DMS114 treated with DMSO at 0.1 percent for 48 hours (cell line): Measurements from ENCODE around the gene NKG7.

Source experiments
- DNase-seq: peaks from one replicate; lab custom pipeline; 2025; ENCODE audit not compliant: unreplicated experiment; lab: John Stamatoyannopoulos, UW

Gene NKG7

GRCh38 chr19:51338563-51339312, 33.7 kb downstream of the NKG7 start:
- DNase-seq = peak; percentile 57

DNA sequence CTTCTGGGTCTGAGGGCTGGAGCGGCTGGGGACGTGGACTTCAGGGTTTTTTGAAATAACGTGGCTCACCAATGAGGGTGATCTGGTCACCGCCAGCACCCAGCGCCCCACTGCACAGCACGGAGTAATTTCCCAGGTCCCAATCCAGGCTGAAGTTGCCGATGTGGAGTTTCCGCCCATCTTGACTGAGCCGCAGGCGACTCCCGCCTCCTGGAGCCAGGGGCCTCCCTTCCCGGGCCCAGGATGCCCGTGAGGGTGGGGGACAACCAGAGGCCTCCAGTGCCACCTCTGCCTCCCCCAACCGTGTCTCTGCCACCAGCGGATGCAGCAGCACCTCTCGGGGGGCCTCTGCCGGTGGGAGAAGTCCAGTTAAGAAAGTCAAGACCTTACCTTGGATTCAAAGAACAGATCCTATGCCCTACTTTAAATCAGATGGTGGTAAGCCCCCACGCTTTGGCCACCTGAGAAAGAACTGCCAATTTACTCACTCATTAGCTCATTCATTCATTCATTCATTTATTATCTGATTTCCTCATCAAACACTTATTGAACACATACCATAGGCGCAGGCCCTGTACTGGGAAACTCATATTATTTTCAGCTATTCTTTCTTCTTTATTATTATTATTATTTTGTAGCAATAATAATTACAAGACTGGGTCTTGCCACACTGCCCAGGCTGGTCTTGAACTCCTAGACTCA, 34.4 kb downstream of the NKG7 start:
- DNase-seq = no peak

DNA sequence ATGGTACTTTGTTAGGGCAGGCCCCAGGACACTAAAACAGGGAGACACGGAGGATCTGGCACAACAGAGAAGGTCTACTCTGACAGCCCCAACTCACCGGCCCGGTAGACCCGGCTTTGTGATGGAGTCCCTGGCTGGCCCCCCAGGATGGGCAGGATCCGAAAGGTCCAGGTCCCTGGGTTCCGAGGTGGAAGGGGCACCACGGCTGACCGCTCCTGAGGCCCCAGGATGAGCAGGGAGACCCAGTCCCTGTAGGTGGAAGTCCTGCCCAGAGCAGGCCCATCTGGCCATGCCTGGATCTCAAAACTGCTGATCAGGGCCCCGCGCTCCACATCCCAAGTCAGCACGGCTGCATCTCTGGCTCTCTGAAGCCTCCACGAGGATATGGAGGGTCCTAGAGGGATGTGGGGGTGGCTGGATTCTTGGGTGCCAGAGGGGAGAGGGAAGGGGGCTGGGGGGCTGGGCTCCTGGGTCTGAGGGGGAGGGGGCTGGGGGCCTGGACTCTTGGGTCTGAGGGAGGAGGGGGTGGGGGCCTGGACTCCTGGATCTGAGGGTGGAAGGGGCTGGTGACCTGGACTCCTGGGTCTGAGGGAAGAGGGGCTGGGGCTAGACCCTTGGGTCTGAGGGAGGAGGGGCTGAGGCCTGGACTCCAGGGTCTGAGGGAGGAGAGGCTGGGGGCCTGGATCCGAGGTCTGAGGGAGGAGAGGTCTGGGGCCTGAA, 35.2 kb downstream of the NKG7 start:
- DNase-seq = no peak

- no peak for DNase-seq
Observed at GRCh38 chr19:51333836-51334460, 38.5 kb downstream of the NKG7 start.

GRCh38 chr19:51331716-51332115, 40.7 kb downstream of the NKG7 start:
- DNase-seq = no peak

DNA sequence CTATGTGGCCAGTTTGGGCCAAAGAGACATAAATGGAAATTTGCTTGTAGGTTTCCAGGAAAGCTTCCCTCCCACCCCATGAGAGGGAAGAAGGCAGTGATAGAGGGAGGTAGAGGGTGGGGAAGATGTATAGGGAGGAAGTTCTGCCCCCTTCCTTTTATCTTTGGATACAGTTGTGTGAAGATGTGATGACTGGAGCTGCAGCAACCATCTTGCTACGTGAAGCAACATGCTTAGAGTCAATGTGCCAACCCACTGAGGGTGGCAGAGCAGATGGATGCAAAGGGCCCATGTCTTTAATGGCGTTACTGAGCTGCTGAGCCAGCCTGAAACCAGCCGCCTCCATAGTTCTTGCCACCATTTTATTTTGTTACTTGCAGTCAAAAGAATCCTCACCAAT, 41.3 kb downstream of the NKG7 start:
- no peak for DNase-seq

DNA sequence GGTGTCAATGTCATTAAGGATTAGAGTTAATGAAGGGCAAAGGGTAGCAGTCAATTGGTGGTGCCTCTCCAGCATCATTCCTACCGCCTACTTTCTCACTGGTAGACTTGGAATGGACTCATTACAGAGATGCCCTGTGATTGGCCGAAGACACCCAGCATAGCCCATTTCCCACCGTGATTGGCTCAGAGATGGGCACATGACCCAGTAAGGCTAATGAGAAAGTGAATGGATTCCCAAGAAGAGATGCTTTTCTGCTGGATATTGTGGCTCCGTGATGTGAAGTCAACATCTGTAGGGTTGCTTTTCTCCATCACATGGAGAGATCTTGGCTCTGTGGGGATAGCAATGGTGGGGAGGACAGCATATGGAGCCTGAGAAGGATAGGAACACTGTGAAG, 42.1 kb downstream of the NKG7 start:
- DNase-seq = no peak

DNA sequence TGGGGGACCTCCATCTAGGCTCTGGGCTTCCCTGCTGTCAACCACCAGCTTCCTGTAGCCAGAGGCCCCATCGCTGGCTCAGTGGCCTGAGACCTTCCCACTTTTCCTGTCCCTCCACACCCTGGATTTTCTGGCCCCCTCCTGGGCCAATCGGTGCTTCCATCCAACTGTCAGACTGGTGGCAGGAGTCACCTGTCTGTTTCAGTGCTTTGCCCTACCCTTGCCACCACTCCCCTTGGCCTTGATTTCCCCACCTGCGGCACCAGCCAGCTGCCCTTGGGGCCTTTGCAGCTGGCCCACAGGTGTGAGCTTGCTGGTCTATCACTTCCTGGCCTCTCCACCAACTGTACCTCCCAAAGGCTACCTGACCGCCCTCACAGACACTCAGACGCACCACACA, 43.0 kb downstream of the NKG7 start:
- DNase-seq = no peak

DNA sequence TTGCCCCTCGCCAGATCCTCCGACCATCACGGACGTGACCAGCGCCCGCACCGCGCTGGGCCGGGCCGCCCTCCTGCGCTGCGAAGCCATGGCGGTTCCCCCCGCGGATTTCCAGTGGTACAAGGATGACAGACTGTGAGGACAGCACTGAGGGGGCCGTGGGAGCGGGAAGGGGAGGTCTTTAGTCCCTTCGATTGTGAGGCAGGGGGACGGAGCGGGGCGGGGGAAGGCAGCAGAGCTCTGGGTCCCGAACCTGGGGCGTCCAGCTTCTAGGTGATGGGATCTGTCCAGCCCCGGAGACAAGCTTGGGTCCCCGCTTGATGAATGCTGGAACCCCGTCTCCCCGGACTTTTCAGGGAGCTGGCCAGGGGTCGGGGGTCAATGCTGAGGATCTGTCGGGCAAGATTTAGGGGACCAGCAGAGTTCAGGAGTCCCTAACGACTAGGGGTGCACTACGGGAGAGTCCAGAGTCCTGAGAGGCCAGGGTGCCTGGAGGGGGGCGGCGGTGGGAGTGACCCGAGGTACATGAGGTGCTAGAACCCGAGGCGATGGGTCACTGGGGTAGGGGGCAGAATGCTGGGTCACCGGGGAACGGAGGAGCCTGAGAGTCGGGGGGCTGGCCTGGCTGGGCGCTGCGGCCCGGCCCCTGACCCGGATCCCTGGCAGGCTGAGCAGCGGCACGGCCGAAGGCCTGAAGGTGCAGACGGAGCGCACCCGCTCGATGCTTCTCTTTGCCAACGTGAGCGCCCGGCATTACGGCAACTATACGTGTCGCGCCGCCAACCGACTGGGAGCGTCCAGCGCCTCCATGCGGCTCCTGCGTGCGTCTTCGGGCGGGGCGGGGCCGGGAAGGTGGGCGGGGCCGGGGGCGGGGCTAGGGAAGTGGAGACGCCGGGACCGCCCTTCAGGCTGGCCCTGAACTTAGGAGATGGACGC, 45.1 kb downstream of the NKG7 start:
- no peak for DNase-seq

- no peak for DNase-seq
Observed at GRCh38 chr19:51326216-51327065, 46.0 kb downstream of the NKG7 start.

DNA sequence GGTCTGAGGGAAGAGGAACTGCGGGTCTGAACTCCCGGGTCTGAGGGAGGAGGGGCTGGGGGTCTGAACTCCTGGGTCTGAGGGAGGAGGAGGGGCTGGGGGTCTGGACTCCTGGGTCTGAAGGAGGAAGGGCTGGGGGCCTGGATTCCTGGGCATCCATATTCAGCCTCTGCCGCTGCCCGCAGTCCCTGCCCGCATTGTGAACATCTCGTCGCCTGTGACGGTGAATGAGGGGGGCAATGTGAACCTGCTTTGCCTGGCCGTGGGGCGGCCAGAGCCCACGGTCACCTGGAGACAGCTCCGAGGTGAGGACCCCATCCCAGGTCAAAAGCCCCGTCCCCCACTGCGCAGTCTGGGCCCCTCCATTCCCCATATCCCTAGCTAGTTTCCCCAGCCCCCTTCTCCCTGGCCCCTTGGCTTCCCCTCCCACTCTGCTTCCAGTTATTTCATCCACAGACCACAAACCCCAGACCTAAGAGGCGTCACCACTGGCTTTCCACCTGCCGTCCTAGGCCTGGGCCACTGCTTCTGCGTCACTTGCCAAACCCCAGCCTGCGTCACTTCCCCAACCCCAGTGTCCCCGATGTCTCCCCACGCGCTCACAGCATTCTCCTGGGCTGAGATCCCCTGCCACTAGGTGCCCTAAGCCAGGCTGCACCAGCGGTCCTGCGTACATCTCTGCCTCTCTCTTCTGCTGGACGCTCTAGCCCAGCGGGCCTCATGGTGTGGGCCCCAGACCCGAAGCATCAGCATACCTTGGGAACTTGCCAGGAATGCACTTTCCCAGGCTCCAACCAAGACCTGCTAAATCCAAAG, 47.1 kb downstream of the NKG7 start:
- no peak for DNase-seq

GRCh38 chr19:51324167-51324481, 48.3 kb downstream of the NKG7 start:
- DNase-seq = no peak

DNA sequence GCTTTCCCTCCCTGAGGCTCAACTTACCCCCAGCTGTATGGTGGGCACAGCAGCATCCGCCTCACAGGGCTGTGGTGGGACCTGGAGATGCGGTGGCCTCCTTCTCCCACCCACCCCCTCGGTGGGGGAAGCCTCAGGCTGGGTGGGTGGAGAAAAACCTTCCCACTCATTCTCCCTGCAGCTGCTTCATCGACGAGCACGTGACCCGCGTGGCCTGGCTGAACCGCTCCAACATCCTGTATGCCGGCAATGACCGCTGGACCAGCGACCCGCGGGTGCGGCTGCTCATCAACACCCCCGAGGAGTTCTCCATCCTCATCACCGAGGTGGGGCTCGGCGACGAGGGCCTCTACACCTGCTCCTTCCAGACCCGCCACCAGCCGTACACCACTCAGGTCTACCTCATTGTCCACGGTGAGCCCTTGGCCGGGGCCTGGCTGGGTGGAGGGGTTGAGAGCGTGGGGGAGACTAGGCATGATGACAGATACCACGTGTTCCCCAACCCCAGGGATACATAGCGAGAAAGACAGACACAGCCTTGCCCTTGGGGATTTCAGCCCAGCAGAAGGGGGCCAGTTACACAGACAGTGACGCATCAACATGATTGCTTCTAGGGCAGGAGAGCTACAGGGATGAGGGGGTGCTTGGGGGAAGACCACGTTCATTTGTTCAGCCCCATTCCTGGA, 48.8 kb downstream of the NKG7 start:
- no peak for DNase-seq

DNA sequence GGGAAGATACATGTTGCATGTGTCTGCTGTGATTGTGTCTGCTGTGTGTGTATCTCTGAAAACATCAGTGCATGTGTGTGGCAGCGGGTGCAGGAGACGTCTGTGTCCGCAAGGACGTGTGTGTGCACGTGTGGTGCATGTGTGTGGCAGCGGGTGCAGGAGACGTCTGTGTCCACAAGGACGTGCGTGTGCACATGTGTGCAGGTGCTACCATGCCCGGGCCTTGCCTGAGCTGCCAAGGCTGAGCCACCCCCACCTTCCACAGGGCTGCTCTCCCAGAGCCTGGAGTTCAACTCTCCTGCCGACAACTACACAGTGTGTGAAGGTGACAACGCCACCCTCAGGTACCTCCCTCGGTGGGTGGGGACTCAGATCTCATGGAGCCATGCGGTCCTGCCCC, 50.7 kb downstream of the NKG7 start:
- no peak for DNase-seq
